Measurements from ENCODE around the gene AKR7A2.

Gene AKR7A2

DNA sequence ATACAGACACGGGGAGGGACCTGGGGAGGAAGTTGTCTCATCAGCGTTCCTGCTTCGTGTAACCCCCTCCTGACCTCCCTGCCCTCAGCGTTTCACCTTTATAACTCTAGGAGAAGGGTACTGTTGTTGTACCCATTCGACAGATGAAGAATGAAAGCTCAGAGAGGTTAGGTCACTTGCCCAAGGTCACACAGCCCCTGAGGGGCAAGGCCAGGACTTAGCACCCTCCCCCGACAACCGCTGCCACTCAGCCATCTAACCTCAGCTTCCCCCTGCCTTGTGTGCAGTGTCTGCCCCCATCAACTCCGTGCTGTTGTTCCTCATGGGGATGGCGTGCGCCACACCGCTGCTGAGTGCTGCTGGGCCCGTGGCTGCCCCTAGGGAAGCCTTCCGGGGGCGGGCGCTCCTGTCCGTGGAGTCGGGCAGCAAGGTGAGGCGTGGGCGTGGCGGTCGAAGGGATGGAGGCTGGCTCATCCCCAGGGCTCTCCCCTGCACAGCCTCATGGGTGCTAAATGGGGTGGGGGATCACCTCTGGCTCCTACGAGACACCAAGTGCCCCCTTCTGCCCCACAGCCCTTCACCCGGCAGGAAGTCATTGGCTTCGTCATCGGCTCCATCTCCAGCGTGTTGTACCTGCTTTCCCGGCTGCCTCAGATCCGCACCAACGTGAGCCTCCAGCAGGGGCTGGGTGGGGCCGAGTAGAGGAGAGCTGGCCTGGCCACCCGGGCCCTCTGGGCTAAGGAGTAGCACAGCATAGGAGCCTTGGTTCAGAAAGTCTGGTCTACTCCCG is 14.2 kb upstream of the AKR7A2 start:
- DNase-seq, result no peak

DNA sequence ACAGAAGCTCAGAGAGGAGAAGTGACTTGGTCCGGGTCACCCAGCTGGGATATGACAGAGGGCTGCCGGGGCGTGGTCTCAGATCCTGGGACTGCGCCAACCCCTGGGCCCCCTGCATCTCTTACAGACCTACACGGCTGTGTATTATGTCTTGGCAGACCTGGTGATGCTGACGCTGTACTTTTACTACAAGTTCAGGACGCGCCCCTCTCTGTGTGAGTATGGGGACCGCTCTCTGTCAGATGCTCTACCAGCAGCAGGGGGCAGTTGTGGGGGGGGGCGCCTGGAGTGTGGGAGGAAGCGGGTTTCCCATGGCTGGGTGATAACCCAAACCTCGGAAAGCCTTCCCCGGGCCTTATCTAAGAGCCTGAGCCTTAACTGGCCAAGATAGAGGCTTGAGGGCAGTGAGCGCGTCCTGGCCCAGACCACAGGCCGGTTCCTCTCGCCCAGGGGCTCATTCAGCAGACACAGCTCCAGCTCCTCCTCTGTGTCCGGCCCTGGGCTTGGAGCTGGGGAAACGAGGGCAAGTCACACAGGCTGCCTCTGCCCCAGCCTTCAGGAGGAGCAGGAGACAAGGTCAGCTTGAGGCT is 13.5 kb upstream of the AKR7A2 start:
- no peak for DNase-seq

DNA sequence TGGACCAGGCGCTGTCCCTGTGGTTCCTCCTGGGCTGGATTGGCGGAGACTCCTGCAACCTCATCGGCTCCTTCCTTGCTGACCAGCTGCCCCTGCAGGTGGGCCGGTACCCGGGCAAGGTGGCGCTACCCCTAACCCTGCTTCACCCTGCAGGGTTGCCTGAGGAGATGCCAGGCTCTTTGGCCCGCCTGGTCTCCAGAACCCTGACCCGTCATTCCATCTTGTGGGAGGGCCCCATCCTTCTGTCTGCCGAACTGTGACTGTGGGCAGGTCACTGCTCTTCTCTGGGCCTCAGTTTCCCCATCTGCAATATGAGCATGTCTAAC is 12.7 kb upstream of the AKR7A2 start:
- DNase-seq, result no peak

DNA sequence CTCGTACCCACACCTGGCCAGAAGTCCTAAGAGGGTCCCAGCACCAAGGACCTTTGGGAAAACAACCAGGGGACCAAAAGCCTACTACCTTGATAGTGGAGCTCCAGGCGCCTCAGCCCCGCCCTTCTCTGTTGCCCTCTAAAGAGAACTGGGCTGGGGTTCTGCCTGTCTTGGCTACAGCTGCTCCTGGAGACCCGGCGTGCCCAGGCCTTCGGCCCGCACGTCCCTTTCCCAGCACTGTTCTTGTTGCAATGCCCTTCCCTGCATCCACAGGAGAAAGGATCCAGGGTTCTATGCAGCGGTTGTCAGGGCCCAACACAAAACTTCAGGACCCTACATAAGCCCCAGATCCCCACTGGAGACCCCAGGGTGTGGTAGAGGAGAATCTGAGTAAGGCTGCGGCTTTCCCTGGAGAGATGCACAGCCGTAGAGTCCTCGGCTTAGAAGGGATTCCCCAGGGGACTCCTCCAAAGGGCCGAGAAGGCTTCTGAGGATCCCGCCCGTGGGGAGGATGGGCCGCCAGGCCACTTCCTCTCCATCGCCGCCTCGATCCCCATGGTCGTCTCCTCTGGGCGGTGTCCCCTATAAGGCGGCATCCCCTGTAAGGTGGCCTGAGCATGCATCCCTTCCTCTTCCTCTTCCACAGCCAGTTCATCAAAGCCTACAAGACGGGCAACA is 12.2 kb upstream of the AKR7A2 start:
- no peak for DNase-seq

DNA sequence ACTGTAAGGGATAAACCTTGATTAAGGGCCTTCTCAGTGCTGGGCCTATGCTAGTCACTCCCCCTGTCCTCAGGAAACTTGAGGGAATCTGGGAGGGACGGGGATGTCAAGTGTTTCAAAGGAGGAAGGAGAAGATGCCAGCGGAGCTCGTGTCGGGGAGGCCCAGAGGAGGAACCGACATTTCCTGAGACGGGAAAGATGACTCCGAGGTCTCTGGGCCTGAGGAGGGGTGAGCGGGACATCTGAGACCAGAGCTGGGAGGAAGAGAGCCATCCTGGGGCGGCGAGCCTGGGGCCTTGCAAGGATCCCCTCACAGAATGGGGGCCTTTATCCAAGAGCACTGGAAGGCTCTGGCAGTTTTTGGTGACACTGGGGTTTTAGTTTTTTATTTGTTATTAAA is 10.5 kb upstream of the AKR7A2 start:
- DNase-seq, result no peak

DNA sequence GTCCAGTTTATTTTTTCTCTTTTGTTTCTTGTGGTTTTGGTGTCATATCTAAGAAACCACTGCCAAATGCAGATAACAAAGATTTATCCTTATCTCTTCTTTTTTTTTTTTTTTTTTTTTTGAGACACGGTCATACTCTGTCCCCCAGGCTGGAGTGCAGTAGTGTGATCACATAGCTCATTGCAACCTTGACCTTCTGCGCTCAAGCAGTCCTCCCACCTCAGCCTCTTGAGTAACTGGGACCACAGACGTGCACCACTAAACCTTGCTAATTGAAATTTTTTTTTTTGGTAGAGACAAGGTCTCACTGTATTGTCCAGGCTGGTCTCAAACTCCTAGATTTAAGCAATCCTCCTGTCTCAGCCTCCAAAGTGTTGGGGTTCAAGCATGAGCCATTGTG is 9.1 kb upstream of the AKR7A2 start:
- DNase-seq, result no peak

DNA sequence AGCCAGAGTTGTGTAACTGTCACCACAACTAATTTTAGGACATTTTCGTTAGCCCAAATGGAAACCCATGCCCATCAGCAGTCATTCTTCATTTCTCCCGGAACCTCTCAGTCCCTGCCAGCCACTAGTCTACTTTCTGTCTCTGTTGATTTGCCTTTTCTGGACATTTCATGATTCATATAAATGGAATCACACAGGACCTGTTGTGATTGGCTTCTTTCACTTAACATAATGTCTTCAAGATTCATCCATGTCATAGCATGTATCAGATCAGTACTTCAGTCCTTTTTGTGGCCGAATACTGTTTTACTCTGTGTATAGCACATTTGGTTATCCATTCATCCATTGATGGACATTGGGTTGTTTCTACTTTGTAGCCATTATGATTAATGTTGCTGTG is 7.3 kb upstream of the AKR7A2 start:
- no peak for DNase-seq

DNA sequence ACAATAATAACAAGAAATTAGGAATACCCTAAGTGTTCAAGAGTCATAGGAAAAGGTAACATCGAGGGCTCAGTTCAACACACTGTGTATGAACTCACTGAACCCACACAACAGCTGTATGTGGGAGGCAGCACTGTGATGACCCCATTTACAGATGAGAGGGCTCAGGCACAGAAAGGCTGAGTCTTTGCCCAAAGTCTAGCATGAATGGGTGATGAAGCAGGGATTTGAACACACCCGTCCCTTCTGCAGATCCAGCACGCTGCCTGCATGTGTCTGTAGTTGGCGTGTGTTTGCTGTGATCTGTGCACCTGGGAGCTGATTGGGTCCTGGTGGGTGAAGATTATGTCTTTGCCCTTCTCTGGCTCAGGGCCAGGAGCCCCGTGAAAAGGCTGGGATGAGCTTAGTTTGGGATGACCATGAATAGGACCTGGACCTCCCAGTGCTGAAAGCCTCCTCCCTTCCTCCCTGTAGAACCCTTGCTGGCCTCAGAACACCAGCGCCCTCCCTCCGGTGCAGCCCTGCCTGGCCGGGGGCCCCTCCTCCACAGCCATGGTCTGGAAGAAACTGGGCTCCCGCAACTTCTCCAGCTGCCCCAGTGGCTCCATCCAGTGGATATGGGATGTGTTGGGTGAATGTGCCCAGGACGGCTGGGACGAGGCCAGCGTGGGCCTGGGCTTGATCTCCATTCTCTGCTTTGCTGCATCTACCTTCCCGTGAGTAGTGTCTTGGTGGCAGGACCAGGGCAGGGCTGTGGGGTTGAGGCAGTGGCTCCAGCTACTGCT is 5.4 kb upstream of the AKR7A2 start:
- DNase-seq, result no peak

DNA sequence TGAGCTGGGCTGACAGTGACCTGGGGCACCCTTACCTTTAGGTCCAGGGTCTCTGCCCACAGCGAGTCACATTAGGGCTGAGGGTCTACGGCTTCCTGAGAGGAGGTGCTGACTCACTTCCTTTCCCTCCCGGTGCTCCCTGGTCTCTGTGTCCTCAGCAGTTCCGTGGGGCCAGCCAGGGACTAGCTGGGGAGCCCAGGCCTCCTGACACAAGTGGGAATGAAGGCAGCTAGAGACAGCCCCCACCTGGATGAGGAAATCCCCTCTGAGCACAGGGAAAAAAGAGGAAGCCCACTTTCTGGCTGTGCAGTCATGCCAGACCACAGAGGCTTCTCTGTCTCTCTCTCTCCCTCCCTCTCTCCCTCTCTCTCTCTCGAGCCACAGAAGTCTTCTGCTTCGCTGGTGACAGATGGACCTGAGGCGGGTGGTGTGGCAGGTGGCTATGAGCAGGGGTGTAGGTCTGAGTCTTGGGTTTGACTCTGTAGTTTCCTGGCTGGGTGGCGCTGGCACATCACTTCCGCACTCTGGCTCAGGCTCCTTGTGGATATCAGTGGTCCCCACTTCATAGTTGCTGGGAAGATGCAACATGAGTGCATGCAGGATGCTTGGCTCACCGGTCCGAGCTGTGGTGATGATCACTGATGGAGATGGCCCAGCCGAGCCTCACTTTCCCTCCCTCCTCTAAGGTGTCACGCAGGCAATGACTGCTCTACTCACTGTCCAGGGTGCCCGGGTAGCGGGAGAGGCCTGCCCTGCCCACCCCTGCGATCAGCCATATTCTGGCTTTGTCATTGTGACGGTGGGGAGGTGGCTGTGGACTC is 3.6 kb upstream of the AKR7A2 start:
- DNase-seq, result no peak

DNA sequence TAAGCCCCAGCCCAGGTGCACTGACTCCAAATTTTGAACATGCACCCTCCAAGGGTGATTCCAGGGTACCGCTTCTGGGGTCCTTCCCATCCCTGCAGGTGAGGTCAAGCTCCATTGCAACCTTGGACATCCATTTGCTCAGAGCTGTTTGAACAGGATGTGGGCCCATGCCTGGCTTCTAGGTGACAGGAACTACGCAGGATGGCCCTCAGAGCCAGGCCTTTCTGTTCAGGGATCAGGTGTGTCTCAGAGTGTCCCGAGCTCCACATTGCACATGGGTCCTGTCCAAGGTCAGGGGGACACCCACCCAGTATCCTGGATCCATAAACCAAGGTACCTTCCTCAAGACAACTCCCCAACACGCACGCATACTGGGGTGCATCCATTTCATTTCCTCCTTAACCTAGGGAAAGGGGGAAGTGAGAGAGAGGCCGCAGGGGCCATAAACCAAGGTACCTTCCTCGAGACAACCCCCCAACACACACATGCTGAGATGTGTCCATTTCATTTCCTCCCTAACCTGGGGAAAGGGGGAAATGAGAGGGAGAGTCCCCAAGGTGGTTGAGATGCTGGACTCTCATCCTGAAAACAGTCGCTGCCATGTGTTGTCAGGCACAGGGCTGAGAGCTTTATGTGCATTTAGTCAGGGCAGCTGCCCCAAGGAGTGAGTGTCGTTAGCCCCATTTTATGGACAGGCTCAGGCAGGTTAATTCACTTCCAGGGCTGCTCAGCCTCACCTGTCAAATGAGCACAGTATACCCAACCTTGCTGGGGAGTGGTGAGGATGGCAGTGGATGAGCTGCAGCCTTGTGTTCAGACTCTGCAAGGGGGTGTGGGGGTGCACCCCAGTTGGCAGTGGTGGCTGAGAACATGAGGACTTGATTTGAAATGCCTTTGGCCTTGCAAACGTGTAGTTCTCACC is 2.3 kb upstream of the AKR7A2 start:
- no peak for DNase-seq

DNA sequence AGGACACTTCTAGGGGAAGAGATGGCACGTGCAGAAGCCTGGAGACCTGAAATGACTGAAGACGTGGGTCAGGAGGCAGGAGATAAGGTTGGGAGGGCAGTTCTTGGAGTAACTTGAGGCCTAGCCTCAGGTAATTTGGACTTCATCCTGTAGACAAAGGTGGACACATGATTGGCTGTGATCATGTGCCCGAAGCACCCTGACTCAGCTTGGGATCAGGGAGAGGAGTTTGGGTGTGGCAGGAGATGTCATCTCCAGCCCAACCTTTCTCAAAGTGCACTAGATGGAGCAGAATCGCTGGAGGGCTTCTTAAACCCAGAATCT is 1.7 kb upstream of the AKR7A2 start:
- DNase-seq, result no peak

DNA sequence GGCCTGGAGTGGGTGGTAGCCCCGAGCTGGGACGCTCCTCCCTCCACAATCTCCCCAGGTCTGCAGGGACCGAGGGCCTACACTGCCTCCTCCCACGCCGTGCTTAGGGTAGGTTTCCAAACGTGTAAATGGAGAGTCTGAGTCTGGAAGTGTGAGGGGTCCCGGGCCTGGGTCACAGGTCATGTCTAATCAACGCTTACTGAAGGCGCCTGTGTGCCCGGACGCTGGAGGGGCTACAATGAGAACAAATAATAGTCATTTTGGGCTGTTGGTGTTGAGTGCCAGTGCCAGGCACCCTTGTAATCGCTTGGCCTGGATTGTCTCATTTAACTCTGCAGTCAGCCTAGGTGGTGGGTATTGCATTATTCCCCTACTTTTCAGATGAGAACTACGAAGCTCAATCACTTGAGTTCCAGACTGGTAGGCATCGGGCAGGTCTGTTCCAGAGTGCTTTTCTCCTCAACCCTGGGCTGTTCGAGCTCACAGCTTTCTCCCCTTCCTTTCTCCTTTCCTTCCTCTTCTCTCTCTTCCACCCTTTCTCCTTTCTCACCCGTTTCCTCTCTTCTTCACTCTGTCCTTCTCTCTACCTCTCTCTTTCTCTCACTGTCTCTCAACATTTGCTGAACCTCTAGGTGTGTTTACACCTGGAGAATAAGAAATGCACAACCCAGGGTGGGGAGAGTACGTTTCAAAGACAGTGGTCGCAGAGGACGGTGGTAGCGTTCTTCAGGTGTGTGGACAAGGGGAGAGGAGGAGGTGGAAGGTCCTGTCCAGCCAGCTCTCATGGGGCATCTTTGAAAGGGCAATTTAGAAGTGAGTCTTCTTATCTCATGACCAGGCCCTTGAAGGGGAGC is 1.1 kb upstream of the AKR7A2 start:
- DNase-seq, result no peak

DNA sequence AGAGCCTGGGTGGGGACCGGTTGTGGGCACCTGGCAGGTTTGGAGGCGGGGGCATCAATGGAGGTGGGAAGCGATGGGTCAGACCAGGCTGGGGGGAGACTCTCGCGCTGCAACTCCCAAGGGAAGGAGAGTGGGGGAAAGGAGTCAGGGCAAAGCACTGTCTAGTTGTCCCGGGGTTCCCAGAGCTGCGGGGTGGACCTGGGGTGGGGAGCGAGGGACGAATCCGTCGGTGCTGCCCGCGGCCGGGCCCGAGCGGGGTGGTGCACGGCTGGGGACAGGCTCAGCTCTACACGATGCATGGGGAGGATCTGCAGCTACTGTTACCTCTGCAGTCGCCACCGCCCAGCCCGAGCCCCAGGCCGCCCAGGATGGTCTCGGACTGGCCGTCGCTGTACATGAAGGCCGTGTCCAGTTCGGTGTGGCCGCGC is 427 bp downstream of the AKR7A2 start:
- peak in 14 of 56 donors; percentile 22 to 70 (median 52) for DNase-seq

DNA sequence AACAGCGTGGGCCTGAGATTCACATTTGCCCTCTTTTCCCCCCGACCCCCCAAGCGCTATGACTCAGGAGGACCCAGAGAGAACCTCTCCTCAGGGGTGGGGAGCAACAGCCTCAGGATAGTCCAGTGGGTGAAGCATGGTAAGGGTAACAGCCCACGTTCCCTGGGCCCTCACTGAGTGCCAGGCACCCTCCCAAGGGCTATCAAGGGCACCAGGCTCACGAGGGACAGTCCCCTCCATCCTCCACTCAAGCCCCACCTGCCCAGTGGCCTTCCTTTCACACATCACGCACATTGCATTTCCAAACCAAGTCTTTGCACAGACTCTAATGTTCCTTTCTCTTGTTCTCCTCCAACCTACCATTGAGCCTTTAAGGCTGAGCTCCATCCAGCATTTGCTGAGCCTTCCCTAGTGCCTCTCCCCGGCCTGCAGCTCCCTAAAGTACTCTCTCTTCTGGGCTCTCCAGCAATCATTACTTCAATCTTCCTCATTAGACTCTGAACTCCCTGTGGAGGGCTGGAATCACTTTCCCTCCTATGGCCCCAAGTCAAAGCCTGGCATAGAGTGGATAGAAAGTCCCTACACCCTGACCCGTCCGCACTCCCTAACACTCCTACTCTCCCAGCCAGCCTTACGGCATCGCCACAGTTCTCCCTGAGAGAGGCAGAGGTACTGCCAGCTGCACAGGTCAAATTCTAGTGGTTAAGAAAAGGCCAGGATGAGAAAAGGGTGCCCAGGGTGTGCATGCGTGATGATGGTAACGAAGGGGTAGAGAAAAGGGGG is 1.0 kb downstream of the AKR7A2 start:
- no peak for DNase-seq

DNA sequence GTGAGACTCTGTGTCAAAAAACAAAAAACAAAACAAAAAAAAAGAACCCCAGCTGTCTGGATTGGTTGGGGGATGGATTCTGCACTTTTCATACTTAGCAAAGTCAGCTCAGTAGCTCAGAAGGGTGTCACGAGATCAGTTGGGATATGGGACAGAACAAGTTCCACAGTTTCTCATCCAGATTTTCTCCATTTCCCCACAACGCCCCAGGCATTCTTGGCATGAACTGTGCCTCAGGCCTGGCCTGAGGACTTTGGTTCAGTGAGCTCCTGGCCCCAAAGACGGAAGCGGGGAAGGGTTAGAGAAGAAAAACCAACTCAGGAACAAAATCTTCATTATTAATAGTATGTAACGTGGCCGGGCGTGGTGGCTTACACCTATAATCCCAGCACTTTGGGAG is 1.9 kb downstream of the AKR7A2 start:
- no peak for DNase-seq

DNA sequence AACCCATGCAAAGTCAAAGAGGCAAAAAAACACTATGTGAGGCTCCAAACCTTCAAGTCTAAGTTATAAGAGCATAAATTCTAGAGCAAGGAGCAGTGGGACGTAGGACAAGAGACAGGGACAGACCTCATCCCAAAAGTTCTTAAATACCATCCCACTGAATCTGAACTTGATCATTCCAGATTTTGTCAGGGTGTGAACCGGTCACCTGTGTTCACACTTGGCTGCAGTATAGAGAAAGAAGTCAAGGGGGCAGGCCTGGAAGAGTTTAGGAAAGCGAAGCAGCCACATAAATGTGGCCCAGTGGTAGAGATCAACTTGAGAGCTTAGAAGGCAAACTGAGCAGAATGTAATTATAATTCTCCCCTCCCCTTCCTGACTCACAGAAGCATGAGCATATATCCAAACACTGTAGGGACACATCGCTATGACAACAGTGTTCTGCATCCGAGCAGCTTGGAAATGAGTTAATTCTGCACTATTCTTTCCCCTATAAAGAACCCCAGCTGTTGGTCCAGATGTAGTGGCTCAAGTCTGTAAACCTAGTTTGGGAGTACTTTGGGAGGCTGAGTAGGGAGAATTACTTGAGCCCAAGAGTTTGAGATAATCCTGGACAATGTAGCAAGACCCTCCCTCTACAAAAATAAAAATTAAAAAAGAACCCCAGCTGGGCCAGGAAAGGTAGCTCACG is 2.7 kb downstream of the AKR7A2 start:
- DNase-seq, result no peak

DNA sequence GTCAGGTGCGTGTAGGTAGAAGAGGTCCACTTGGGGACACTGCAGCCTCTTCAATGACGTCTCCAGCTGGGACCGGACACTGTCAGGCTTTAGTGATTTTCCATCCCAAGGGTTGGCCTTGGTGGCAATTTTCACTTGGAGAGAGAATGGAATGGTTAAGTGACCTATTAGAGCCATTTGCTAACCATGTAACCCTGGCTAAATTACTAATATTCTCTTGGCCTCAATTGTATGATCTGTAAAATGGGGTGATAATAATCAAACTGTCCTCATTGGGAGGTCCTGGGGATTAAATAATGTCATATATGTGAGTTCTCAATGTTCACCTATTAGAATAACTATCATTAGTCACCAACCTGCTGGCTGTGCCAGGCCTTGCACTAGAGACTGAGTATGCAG is 3.4 kb downstream of the AKR7A2 start:
- DNase-seq, result no peak
